ENCODE measurements around the gene MAP3K5.
"Not testable (repeated sequence)": the region's sequence is repeated elsewhere in the genome, so short reads cannot be mapped to it uniquely, and the experiment has no call there.

Gene MAP3K5

DNA sequence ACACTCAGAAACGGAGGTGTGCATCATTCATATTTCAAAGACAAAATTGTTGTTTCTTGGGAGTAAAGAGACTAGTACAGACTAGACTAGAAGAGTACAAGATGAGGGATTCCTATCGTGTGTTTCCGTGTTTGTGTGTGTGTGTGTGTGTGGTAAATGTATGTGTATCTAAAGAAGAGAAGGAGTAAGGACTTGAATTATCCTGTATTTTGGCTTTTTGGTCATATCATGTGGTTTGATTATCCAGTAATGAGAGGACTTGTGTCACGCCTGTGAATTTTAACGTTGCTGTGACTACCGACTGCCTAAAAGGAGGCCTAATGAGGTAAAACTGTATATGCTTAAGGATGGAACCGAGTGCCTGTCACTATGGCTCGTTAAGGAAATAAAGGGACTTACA, 197.6 kb downstream of the MAP3K5 start:
- Histone ChIP-seq H3K9ac (ENCODE audit: low read depth, low read length) (no peak overlapping the region), H3K36me3 (ENCODE audit: insufficient read depth, low read length) (no peaks in the 10 kb centered on the region), H3K4me1 (ENCODE audit: insufficient read depth, low read length) (peaks cover 26% of the 10 kb centered on the region), H3K9me3 (ENCODE audit: control insufficient read depth, insufficient read depth, low read length) (0 out of 2 replicates have a peak, but pooled peaks cover 4% of the 10 kb centered on the region)

DNA sequence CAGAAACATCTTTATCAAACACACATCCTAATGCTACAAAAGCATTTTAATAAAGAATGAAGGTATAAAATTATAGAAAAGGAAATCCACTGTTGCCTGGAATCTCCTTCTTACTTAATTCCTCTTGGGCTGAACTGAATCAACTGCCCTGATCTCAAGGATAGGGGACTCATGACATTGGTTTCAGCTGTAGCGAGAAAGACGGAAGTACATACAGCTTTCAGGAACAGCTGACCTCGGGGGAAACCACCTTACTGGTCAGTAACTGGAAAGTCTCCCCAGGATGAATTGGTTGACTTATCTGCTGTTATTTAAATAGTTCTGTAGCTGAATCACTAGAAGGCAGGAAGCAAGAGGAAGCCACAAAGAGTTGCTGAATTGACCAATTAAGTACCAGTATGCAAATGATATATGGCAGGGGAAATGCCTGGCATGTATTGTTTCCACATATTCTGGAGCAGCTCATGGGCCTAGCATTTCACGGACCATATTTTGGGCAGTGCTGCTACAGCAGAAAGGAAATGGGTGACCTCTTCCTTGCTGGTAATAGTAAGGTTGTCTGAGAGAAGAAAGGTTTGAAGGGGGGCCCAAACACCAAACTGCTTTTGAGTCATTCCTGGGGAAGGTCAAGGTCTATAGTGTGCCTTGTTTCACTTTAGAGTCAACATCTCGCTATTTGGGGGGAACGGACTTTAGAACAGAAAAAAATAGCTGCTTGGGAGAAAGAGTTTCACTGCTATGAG, 198.4 kb downstream of the MAP3K5 start:
- Histone ChIP-seq H3K9ac (ENCODE audit: low read depth, low read length) (no peak overlapping the region), H3K9me3 (ENCODE audit: control insufficient read depth, insufficient read depth, low read length) (peaks cover 8% of the 10 kb centered on the region; the same call in 1 of the 2 replicates), H3K36me3 (ENCODE audit: insufficient read depth, low read length) (no peaks in the 10 kb centered on the region), H3K4me1 (ENCODE audit: insufficient read depth, low read length) (peaks cover 30% of the 10 kb centered on the region)

DNA sequence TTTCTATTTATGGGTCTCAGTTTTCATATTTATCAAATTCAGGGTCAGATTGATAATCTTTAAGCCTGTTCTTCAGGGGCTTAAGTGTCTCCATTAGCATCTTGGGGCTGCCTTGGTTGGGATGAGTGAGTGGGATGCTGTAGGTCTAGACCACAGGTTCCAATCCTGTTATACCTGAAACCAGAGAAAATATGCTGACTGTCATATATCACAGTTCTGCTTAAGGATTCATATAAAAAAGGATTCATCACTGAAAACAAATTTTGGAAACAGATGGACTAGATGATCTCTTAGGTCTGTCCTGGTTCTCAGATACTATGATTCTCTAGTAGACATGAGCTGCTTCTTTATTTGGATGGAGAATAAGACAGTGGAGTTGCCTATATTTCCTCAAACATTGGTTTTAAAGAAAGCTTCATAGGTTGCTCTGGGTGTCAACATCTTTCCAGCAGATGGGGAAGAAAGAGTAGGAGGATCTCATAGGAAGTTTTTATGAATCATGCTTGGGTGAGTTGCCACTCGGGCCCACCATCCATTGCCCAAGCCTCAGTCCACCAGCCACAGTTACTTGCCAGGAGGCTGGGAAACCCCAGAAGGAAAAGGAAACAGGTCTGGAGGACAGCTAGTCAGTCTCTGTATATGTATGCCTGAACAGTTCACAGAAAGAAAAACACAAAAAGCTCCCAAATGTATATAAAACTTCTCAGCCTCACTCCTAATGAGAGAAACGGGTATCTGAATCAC, 199.2 kb downstream of the MAP3K5 start:
- Histone ChIP-seq H3K36me3 (ENCODE audit: insufficient read depth, low read length) (no peaks in the 10 kb centered on the region), H3K9ac (ENCODE audit: low read depth, low read length) (no peak overlapping the region), H3K9me3 (ENCODE audit: control insufficient read depth, insufficient read depth, low read length) (peaks cover 8% of the 10 kb centered on the region; the same call in 1 of the 2 replicates), H3K4me1 (ENCODE audit: insufficient read depth, low read length) (peaks cover 34% of the 10 kb centered on the region)

DNA sequence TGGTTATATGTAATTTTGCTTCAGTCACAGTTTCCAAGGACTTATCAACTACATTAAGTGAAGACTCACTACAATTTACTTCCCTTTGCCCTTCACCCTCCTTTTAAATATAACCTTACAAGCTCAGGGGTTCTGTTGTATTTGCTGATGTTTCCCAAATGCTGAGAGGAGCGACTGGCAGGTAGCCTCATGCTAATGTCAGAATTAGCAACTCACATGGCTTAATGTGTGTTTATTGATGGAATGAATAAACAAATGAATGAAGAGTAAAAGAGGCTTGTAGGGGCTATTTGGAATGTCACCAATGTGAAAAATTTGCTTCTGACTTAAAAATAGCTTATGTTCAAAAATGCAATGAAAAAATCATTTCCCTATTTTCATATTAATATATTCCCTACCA, 200.7 kb downstream of the MAP3K5 start:
- peaks cover 34% of the 10 kb centered on the region for H3K4me1 ChIP-seq (ENCODE audit: insufficient read depth, low read length)
- H3K9me3 ChIP-seq (ENCODE audit: control insufficient read depth, insufficient read depth, low read length), result peaks cover 8% of the 10 kb centered on the region; the same call in 1 of the 2 replicates
- no peak overlapping the region for H3K9ac ChIP-seq (ENCODE audit: low read depth, low read length)
- no peaks in the 10 kb centered on the region for H3K36me3 ChIP-seq (ENCODE audit: insufficient read depth, low read length)

DNA sequence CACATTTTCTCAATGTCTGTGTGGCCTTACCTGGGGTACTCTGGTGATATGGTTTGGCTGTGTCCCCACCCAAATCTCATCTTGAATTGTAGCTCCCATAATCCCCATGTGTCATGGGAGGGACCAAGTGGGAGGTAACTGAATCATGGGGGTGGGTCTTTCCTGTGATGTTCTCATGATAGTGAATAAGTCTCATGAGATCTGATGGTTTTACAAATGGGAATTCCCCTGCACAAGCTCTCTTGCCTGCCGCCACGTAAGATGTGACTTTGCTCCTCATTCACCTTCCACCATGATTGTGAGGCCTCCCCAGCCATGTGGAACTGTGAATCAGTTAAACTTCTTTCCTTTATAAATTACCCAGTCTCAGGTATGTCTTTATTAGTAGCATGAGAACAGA, 201.4 kb downstream of the MAP3K5 start:
- not testable (repeated sequence) for H3K9ac ChIP-seq (ENCODE audit: low read depth, low read length); H3K36me3 ChIP-seq (ENCODE audit: insufficient read depth, low read length); H3K9me3 ChIP-seq (ENCODE audit: control insufficient read depth, insufficient read depth, low read length)
- peaks cover 42% of the 10 kb centered on the region for H3K4me1 ChIP-seq (ENCODE audit: insufficient read depth, low read length)

DNA sequence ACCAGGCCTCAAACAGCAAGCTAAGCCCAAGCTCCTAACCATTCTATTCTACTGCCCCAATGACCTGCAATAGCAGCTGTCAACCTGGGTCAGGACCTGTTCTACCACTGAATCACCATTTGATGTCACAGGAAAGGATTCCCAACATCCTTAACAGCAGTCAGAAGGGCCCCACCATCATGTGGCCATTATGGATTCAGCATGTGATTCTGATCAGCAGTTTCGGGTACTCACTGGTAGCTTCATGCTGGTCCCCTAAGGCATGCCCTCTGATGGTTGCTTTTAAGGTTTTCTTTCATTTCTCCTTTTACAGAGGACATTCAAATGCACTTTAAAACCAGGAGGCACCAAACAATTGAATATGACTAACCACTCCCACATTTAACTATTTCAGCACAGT, 204.8 kb downstream of the MAP3K5 start:
- Histone ChIP-seq H3K36me3 (ENCODE audit: insufficient read depth, low read length) (no peaks in the 10 kb centered on the region), H3K4me1 (ENCODE audit: insufficient read depth, low read length) (peaks cover 22% of the 10 kb centered on the region), H3K9me3 (ENCODE audit: control insufficient read depth, insufficient read depth, low read length) (peaks cover 8% of the 10 kb centered on the region; the same call in 1 of the 2 replicates), H3K9ac (ENCODE audit: low read depth, low read length) (no peak overlapping the region)

DNA sequence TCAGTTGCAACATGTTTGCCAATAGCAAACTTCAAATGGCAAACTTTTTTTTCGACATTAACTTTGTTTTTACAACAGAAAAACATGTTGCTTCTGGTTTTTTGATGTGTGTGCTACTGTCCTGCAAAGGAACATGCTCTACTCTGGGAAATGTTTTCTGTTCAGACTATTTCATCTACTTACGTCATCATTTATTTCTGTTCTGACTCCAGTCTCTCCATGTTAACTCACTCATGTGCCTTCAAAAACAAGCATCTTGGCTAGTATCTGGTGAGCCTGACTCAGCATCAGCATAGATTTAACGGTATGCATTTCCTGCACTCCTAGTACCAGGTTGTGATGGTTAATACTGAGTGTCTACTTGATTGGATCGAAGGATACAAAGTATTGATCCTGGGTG, 206.0 kb downstream of the MAP3K5 start:
- H3K4me1 ChIP-seq (ENCODE audit: insufficient read depth, low read length), result peaks cover 16% of the 10 kb centered on the region
- no peaks in the 10 kb centered on the region for H3K36me3 ChIP-seq (ENCODE audit: insufficient read depth, low read length)
- H3K9me3 ChIP-seq (ENCODE audit: control insufficient read depth, insufficient read depth, low read length), result peaks cover 8% of the 10 kb centered on the region; the same call in 1 of the 2 replicates
- H3K9ac ChIP-seq (ENCODE audit: low read depth, low read length), result no peak overlapping the region

DNA sequence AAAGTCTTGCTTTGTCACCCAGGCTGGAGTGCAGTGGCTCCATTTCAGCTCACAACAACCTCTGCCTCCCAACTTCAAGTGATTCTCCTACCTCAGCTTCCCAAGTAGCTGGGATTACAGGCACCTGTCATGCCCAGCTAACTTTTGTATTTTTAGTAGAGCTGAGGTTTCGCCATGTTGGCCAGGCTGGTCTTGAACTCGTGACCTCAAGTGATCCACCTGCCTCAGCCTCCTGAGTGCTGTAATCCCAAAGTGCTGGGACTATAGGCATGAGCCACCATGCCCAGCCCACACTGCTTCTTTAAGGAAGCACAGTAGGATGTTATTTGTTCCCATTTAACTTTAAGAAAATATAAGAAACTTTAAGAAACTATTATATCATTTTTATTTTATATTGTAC, 206.8 kb downstream of the MAP3K5 start:
- H3K9me3 ChIP-seq (ENCODE audit: control insufficient read depth, insufficient read depth, low read length); H3K9ac ChIP-seq (ENCODE audit: low read depth, low read length); H3K36me3 ChIP-seq (ENCODE audit: insufficient read depth, low read length): not testable (repeated sequence)
- peaks cover 16% of the 10 kb centered on the region for H3K4me1 ChIP-seq (ENCODE audit: insufficient read depth, low read length)

DNA sequence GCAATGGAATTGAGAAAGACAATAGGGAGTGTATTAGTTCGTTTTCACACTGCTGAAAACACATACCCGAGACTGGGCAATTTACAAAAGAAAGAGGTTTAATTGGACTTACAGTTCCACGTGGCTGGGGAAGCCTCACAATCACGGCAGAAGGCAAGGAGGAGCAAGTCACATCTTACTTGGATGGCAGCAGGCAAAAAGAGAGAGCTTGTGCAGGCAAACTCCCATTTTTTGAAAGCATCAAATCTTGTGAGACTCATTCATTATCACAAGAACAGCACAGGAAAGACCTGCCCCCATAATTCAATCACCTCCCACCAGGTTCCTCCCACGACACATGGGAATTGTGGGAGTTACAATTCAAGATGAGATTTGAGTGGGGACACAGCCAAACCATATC, 208.0 kb downstream of the MAP3K5 start:
- not testable (repeated sequence) for H3K36me3 ChIP-seq (ENCODE audit: insufficient read depth, low read length); H3K9me3 ChIP-seq (ENCODE audit: control insufficient read depth, insufficient read depth, low read length); H3K9ac ChIP-seq (ENCODE audit: low read depth, low read length)
- H3K4me1 ChIP-seq (ENCODE audit: insufficient read depth, low read length), result peaks cover 15% of the 10 kb centered on the region

DNA sequence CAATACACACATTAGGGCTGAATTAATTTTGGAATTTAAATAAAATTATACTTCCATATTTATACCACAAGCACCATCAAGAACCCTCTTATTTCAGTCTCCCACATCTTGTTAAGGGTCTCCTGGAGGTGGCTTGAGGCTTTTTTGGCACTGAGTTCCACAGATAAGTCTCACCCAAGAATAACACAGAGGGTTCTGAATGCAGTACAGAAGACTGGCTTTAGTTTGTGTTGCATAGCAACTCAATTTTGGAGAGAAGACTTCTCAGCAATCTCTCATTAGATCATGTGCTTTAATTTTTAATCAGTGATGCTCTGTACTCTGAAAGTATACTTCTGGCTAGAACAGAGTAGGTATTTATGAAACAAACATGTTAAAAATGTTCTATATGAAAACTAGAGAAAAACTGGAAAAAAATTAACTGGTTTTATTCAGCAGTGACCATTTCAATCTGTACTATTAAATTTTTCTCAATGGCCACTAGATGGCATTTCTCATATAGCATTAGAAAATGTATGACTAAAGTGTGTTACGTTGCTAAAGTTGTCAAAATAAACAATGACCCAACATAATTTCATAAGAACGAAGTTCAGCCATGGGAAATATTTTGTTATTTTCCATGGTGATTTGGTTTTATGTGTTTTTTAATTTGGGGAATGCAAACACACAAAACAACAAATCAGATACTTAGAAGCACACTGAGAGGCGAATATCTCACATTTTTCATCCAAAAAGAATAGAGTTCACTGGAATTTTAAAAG, 209.4 kb downstream of the MAP3K5 start:
- H3K4me1 ChIP-seq (ENCODE audit: insufficient read depth, low read length), result peaks cover 7% of the 10 kb centered on the region
- no peaks in the 10 kb centered on the region; the same call in 1 of the 2 replicates for H3K9me3 ChIP-seq (ENCODE audit: control insufficient read depth, insufficient read depth, low read length)
- H3K9ac ChIP-seq (ENCODE audit: low read depth, low read length), result no peak overlapping the region
- H3K36me3 ChIP-seq (ENCODE audit: insufficient read depth, low read length), result no peaks in the 10 kb centered on the region

DNA sequence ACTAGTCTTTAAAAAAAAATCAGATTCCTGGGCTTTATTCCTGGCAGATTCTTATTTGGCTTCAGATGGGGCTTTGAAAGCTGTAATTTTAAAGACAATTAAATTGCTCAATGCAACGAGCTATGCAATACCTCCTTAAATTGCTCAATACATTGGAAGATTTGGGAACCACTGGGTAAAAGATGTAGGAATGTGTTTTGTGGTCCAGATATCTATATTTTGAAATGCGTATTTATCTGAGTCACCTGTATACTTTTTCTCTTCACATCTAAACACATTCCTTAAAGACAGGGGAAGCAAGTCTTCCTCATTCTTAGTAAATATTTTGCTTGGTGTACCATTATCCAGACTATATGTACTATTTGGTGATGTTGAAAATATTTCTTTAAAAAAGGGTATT, 212.5 kb downstream of the MAP3K5 start:
- H3K9ac ChIP-seq (ENCODE audit: low read depth, low read length), result no peak overlapping the region
- H3K9me3 ChIP-seq (ENCODE audit: control insufficient read depth, insufficient read depth, low read length), result no peaks in the 10 kb centered on the region; the same call in 1 of the 2 replicates
- H3K36me3 ChIP-seq (ENCODE audit: insufficient read depth, low read length), result no peaks in the 10 kb centered on the region
- no peaks in the 10 kb centered on the region for H3K4me1 ChIP-seq (ENCODE audit: insufficient read depth, low read length)

DNA sequence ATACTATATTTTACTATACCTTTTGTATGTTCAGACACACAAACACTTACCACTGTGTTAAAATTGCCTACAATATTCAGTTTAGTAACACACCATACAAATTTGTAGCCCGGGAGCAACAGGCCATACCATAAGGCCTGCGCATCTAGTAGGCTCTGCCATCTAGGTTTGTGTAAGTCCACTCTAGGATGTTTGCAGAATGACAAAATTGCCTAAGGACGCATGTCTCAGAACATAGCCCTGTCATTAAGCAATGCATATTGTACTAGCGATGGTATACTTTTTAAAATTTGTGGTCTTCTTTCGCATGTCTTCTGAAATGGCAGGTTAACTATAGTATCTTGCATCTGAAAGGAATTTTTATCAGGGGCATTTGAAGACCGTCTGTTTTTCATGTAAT, 215.5 kb downstream of the MAP3K5 start:
- Histone ChIP-seq H3K36me3 (ENCODE audit: insufficient read depth, low read length) (no peaks in the 10 kb centered on the region), H3K9me3 (ENCODE audit: control insufficient read depth, insufficient read depth, low read length) (no peaks in the 10 kb centered on the region), H3K9ac (ENCODE audit: low read depth, low read length) (no peak overlapping the region), H3K4me1 (ENCODE audit: insufficient read depth, low read length) (no peaks in the 10 kb centered on the region)

DNA sequence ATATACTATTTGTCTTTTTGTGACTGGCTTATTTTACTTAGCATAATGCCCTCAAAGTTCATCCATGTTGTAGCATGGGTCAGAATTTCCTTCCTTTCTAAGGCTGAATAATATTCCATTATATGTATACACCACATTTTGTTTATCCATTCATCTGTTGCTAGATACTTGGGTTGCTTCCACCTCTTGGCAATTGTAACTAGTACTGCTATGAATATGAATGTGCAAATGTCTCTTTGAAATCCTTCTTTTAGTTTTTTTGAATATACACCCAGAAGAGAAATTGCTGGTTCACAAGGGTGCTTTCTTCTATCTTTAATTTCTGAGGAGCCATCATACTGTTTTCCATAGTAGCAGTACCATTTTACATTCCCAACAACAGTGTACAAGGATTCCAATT, 220.8 kb downstream of the MAP3K5 start:
- H3K36me3 ChIP-seq (ENCODE audit: insufficient read depth, low read length), result no peaks in the 10 kb centered on the region

DNA sequence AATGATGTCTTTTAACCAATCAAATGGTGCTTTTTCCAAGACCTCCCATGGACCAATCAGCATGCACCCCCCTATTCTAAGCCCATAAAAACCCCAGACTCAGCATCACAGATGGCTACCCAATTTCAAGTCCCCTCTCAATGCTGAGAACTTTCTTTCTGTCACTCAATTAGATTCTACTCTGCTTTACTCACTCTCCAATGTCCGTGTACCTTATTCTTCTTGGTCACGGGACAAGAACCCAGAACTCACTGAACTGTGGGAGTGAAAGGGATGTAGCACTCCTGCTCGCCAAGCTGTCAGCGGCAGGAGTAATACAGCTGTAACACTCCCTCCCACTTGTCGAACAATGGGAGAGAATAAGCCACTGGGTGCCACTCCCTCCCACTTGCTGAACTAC, 221.2 kb downstream of the MAP3K5 start:
- Histone ChIP-seq H3K4me1 (ENCODE audit: insufficient read depth, low read length) (no peaks in the 10 kb centered on the region), H3K36me3 (ENCODE audit: insufficient read depth, low read length) (no peaks in the 10 kb centered on the region), H3K9ac (ENCODE audit: low read depth, low read length) (no peak overlapping the region), H3K9me3 (ENCODE audit: control insufficient read depth, insufficient read depth, low read length) (peaks cover 23% of the 10 kb centered on the region)

More for the DNA sequence above, 220.8 kb downstream of the MAP3K5 start:
- H3K9me3 ChIP-seq (ENCODE audit: control insufficient read depth, insufficient read depth, low read length), result peaks cover 23% of the 10 kb centered on the region
- no peaks in the 10 kb centered on the region for H3K4me1 ChIP-seq (ENCODE audit: insufficient read depth, low read length)
- no peak overlapping the region for H3K9ac ChIP-seq (ENCODE audit: low read depth, low read length)
